ENCODE data around the gene ATP2B1.
"Not testable (repeated sequence)": the region's sequence is repeated elsewhere in the genome, so short reads cannot be mapped to it uniquely, and the experiment has no call there.

- TF ChIP-seq CTCF, POLR2A (IDR thresholded peaks at IDR 0.05): not testable (repeated sequence)
Observed at GRCh38 chr12:89757987-89758386, 49.3 kb upstream of the ATP2B1 start.
